ENCODE results near the gene TNFRSF4. TPM values are rescaled to one million over a fixed set of nuclear protein-coding genes. Genes with fewer than 3 reads are reported as not detected.

TNFRSF4 gene
- total and polyA plus RNA-seq, 2 of the 13 experiments (the other 11 are each of a cell fraction or from before 2014, with no cell fraction given): not detected

DNA sequence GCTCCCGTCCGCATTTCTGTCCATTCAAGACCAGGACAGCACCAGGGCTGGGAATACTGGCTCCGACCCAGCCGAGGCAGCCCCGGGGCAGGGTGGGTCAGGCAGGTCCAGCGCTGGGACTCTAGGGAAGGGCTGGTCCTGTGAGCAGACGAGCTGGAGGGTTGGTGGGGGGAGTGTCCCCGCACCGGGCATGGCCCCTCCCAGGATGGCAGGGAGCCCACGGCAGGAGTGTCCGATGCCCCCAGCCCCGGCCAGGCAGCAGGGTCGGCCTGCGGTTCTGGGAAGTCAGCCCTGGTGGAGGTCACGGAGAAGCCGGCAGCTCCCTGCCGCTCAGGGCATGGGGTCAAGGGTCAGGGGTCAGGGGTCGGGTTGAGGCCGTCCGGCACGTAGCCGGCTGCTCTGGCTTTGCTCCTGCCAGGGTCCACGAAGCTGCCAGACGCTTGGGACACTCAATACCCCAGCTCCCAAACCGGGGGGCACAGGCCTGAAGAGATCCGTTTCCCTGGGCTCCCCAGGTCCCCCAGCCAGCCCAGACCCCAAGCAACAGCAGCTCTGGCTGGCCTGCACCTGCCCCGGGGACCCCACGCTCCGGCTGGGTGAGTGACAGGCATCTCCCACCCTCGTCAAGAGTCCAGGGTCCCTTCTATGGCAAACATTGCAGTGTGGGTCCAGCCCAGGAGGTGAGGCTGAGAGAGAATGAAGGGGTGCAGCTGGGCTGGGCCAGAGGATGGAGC is 25.8 kb upstream of the TNFRSF4 start (continued):
- no peak for TF ChIP-seq ZNF20 (CRISPR knock-in tag; IDR thresholded peaks at IDR 0.05)
- peak; percentile 66; the same call in 1 of the 2 replicates for TF ChIP-seq GABPB1 (CRISPR knock-in tag; IDR thresholded peaks at IDR 0.05)
- peak; percentile 87 for TF ChIP-seq ZBTB7B (CRISPR knock-in tag; IDR thresholded peaks at IDR 0.05)
- no peak for TF ChIP-seq HOXD1 (CRISPR knock-in tag; IDR thresholded peaks at IDR 0.05)
- no peak for TF ChIP-seq ZNF761 (CRISPR knock-in tag; conservative IDR thresholded peaks at IDR 0.05)
- TF ChIP-seq, protein P1, sequence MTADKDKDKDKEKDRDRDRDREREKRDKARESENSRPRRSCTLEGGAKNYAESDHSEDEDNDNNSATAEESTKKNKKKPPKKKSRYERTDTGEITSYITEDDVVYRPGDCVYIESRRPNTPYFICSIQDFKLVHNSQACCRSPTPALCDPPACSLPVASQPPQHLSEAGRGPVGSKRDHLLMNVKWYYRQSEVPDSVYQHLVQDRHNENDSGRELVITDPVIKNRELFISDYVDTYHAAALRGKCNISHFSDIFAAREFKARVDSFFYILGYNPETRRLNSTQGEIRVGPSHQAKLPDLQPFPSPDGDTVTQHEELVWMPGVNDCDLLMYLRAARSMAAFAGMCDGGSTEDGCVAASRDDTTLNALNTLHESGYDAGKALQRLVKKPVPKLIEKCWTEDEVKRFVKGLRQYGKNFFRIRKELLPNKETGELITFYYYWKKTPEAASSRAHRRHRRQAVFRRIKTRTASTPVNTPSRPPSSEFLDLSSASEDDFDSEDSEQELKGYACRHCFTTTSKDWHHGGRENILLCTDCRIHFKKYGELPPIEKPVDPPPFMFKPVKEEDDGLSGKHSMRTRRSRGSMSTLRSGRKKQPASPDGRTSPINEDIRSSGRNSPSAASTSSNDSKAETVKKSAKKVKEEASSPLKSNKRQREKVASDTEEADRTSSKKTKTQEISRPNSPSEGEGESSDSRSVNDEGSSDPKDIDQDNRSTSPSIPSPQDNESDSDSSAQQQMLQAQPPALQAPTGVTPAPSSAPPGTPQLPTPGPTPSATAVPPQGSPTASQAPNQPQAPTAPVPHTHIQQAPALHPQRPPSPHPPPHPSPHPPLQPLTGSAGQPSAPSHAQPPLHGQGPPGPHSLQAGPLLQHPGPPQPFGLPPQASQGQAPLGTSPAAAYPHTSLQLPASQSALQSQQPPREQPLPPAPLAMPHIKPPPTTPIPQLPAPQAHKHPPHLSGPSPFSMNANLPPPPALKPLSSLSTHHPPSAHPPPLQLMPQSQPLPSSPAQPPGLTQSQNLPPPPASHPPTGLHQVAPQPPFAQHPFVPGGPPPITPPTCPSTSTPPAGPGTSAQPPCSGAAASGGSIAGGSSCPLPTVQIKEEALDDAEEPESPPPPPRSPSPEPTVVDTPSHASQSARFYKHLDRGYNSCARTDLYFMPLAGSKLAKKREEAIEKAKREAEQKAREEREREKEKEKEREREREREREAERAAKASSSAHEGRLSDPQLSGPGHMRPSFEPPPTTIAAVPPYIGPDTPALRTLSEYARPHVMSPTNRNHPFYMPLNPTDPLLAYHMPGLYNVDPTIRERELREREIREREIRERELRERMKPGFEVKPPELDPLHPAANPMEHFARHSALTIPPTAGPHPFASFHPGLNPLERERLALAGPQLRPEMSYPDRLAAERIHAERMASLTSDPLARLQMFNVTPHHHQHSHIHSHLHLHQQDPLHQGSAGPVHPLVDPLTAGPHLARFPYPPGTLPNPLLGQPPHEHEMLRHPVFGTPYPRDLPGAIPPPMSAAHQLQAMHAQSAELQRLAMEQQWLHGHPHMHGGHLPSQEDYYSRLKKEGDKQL (CRISPR knock-in tag; IDR thresholded peaks at IDR 0.05; ENCODE audit: low read depth): no peak
- TF ChIP-seq, protein P2, sequence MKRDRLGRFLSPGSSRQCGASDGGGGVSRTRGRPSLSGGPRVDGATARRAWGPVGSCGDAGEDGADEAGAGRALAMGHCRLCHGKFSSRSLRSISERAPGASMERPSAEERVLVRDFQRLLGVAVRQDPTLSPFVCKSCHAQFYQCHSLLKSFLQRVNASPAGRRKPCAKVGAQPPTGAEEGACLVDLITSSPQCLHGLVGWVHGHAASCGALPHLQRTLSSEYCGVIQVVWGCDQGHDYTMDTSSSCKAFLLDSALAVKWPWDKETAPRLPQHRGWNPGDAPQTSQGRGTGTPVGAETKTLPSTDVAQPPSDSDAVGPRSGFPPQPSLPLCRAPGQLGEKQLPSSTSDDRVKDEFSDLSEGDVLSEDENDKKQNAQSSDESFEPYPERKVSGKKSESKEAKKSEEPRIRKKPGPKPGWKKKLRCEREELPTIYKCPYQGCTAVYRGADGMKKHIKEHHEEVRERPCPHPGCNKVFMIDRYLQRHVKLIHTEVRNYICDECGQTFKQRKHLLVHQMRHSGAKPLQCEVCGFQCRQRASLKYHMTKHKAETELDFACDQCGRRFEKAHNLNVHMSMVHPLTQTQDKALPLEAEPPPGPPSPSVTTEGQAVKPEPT (CRISPR knock-in tag; IDR thresholded peaks at IDR 0.05; ENCODE audit: low read depth): no peak
- TF ChIP-seq TP53 (CRISPR knock-in tag; conservative IDR thresholded peaks at IDR 0.05): 0 out of 2 replicates have a peak, but pooled peaks have one; percentile 49
- TF ChIP-seq ATF7 (IDR thresholded peaks at IDR 0.05): no peak
- TF ChIP-seq ATF7 (CRISPR knock-in tag; IDR thresholded peaks at IDR 0.05): no peak
- TF ChIP-seq, protein P3, sequence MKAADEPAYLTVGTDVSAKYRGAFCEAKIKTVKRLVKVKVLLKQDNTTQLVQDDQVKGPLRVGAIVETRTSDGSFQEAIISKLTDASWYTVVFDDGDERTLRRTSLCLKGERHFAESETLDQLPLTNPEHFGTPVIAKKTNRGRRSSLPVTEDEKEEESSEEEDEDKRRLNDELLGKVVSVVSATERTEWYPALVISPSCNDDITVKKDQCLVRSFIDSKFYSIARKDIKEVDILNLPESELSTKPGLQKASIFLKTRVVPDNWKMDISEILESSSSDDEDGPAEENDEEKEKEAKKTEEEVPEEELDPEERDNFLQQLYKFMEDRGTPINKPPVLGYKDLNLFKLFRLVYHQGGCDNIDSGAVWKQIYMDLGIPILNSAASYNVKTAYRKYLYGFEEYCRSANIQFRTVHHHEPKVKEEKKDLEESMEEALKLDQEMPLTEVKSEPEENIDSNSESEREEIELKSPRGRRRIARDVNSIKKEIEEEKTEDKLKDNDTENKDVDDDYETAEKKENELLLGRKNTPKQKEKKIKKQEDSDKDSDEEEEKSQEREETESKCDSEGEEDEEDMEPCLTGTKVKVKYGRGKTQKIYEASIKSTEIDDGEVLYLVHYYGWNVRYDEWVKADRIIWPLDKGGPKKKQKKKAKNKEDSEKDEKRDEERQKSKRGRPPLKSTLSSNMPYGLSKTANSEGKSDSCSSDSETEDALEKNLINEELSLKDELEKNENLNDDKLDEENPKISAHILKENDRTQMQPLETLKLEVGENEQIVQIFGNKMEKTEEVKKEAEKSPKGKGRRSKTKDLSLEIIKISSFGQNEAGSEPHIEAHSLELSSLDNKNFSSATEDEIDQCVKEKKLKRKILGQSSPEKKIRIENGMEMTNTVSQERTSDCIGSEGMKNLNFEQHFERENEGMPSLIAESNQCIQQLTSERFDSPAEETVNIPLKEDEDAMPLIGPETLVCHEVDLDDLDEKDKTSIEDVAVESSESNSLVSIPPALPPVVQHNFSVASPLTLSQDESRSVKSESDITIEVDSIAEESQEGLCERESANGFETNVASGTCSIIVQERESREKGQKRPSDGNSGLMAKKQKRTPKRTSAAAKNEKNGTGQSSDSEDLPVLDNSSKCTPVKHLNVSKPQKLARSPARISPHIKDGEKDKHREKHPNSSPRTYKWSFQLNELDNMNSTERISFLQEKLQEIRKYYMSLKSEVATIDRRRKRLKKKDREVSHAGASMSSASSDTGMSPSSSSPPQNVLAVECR (CRISPR knock-in tag; IDR thresholded peaks at IDR 0.05; ENCODE audit: borderline replicate concordance): peak; percentile 69
- TF ChIP-seq ZNF441 (CRISPR knock-in tag; IDR thresholded peaks at IDR 0.05; ENCODE audit: borderline replicate concordance): peak; percentile 70; the same call in 1 of the 2 replicates
- peak; percentile 90 for TF ChIP-seq ZNF563 (CRISPR knock-in tag; IDR thresholded peaks at IDR 0.05)
- TF ChIP-seq ZNF550 (CRISPR knock-in tag; IDR thresholded peaks at IDR 0.05; ENCODE audit: borderline replicate concordance): no peak
- no peak for TF ChIP-seq ZNF235 (CRISPR knock-in tag; IDR thresholded peaks at IDR 0.05; ENCODE audit: borderline replicate concordance)
- TF ChIP-seq TBP (CRISPR knock-in tag; IDR thresholded peaks at IDR 0.05): no peak
- TF ChIP-seq SAP130 (CRISPR knock-in tag; IDR thresholded peaks at IDR 0.05; ENCODE audit: low read depth): peak; percentile 85
- TF ChIP-seq CAMTA2 (CRISPR knock-in tag; IDR thresholded peaks at IDR 0.05; ENCODE audit: borderline replicate concordance): no peak
- no peak for TF ChIP-seq EHMT2 (IDR thresholded peaks at IDR 0.05; ENCODE audit: borderline replicate concordance, low read depth, low read length)
